Measurements from ENCODE around the gene RGL1.

The RGL1 gene

DNA sequence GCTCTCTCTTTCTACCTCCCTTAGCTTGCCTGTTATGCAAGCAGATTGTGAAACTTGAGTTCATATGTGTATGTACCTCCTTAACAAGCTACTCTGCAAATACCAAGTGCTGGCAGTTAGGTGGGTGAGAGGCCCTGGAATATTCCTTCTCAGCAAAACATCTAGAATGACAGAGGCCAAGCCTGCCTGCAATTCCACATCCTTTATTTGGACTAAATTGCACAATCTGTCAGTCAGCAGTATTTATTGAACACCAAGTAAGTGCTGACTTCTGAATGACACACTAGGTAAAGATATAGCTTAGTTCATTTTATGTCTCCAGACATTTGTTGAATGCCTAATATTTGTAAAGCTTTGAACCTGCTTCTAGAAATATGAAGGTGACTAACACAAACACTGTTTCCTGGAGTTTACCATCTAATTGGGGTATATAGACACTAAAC is 87.5 kb downstream of the RGL1 start:
- H3F3A ChIP-seq (ENCODE audit: insufficient read depth, low read length): peaks cover 12% of the 10 kb centered on the region; the same call in 1 of the 2 replicates
- no peak for DNase-seq
- H3K4me3 ChIP-seq (ENCODE audit: low read length): no peak overlapping the region
- H3K4me2 ChIP-seq (ENCODE audit: low read depth, low read length): no peak overlapping the region
- H3K27me3 ChIP-seq (replicated peaks; ENCODE audit: insufficient read depth, low read length): no peaks in the 10 kb centered on the region
- TF ChIP-seq, protein P1, sequence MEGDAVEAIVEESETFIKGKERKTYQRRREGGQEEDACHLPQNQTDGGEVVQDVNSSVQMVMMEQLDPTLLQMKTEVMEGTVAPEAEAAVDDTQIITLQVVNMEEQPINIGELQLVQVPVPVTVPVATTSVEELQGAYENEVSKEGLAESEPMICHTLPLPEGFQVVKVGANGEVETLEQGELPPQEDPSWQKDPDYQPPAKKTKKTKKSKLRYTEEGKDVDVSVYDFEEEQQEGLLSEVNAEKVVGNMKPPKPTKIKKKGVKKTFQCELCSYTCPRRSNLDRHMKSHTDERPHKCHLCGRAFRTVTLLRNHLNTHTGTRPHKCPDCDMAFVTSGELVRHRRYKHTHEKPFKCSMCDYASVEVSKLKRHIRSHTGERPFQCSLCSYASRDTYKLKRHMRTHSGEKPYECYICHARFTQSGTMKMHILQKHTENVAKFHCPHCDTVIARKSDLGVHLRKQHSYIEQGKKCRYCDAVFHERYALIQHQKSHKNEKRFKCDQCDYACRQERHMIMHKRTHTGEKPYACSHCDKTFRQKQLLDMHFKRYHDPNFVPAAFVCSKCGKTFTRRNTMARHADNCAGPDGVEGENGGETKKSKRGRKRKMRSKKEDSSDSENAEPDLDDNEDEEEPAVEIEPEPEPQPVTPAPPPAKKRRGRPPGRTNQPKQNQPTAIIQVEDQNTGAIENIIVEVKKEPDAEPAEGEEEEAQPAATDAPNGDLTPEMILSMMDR (IDR thresholded peaks at IDR 0.05; ENCODE audit: low read length): no peak
- TF ChIP-seq EZH2phosphoT487 (IDR thresholded peaks at IDR 0.05; ENCODE audit: low read length): no peak
- no peak for TF ChIP-seq EZH2 (optimal IDR thresholded peaks at IDR 0.05; ENCODE audit: low read depth, low read length)
- no peaks in the 10 kb centered on the region for H3K9me2 ChIP-seq (replicated peaks; ENCODE audit: insufficient read depth, low read length)
- H3K9me3 ChIP-seq (replicated peaks; ENCODE audit: insufficient read depth, low read length): no peaks in the 10 kb centered on the region
- H3K36me3 ChIP-seq (replicated peaks; ENCODE audit: insufficient read depth, low read length): no peaks in the 10 kb centered on the region
- H4K20me1 ChIP-seq (ENCODE audit: insufficient read depth, low read length): no peaks in the 10 kb centered on the region
- H2AFZ ChIP-seq (ENCODE audit: low read length): no peak overlapping the region
- peaks cover 67% of the 10 kb centered on the region for H3K4me1 ChIP-seq (ENCODE audit: low read length)
- H3K27ac ChIP-seq (ENCODE audit: low read length): no peak overlapping the region
- no peak overlapping the region for H3K9ac ChIP-seq (ENCODE audit: low read length)
- H3K79me2 ChIP-seq (ENCODE audit: low read length): no peaks in the 10 kb centered on the region

- 0 out of 2 replicates have a peak, but pooled peaks cover 6% of the 10 kb centered on the region for H3F3A ChIP-seq (ENCODE audit: insufficient read depth, low read length)
- H4K20me1 ChIP-seq (ENCODE audit: insufficient read depth, low read length): no peaks in the 10 kb centered on the region
- no peaks in the 10 kb centered on the region for H3K9me2 ChIP-seq (replicated peaks; ENCODE audit: insufficient read depth, low read length)
- H3K4me1 ChIP-seq (ENCODE audit: low read length): peaks cover 63% of the 10 kb centered on the region
- H3K27me3 ChIP-seq (replicated peaks; ENCODE audit: insufficient read depth, low read length): no peaks in the 10 kb centered on the region
- H3K36me3 ChIP-seq (replicated peaks; ENCODE audit: insufficient read depth, low read length): no peaks in the 10 kb centered on the region
- no peaks in the 10 kb centered on the region for H3K9me3 ChIP-seq (replicated peaks; ENCODE audit: insufficient read depth, low read length)
- DNase-seq: no peak
- H3K4me2 ChIP-seq (ENCODE audit: low read depth, low read length): no peak overlapping the region
- H3K79me2 ChIP-seq (ENCODE audit: low read length): no peaks in the 10 kb centered on the region
- no peak overlapping the region for H3K27ac ChIP-seq (ENCODE audit: low read length)
- TF ChIP-seq, protein P1 (IDR thresholded peaks at IDR 0.05; ENCODE audit: low read length): no peak
- no peak for TF ChIP-seq EZH2 (optimal IDR thresholded peaks at IDR 0.05; ENCODE audit: low read depth, low read length)
- TF ChIP-seq EZH2phosphoT487 (IDR thresholded peaks at IDR 0.05; ENCODE audit: low read length): no peak
- no peak overlapping the region for H2AFZ ChIP-seq (ENCODE audit: low read length)
- no peak overlapping the region for H3K4me3 ChIP-seq (ENCODE audit: low read length)
- no peak overlapping the region for H3K9ac ChIP-seq (ENCODE audit: low read length)
Measured at GRCh38 chr1:183893561-183894289, 88.8 kb downstream of the RGL1 start.

GRCh38 chr1:183894290-183894565 is 89.3 kb downstream of the RGL1 start:
- no peak overlapping the region for H3K4me3 ChIP-seq (ENCODE audit: low read length)

More at GRCh38 chr1:183894290-183894565, 89.3 kb downstream of the RGL1 start:
- Histone ChIP-seq H3K9me2 (replicated peaks; ENCODE audit: insufficient read depth, low read length) (no peaks in the 10 kb centered on the region), H3K4me1 (ENCODE audit: low read length) (peaks cover 58% of the 10 kb centered on the region), H2AFZ (ENCODE audit: low read length) (no peak overlapping the region), H3K9me3 (replicated peaks; ENCODE audit: insufficient read depth, low read length) (no peaks in the 10 kb centered on the region), H3K9ac (ENCODE audit: low read length) (no peak overlapping the region), H3K36me3 (replicated peaks; ENCODE audit: insufficient read depth, low read length) (no peaks in the 10 kb centered on the region), H3K27ac (ENCODE audit: low read length) (no peak overlapping the region), H3K4me2 (ENCODE audit: low read depth, low read length) (no peak overlapping the region), H3K79me2 (ENCODE audit: low read length) (no peaks in the 10 kb centered on the region), H3K27me3 (replicated peaks; ENCODE audit: insufficient read depth, low read length) (no peaks in the 10 kb centered on the region), H3F3A (ENCODE audit: insufficient read depth, low read length) (0 out of 2 replicates have a peak, but pooled peaks cover 6% of the 10 kb centered on the region), H4K20me1 (ENCODE audit: insufficient read depth, low read length) (no peaks in the 10 kb centered on the region)
- no peak for DNase-seq
- TF ChIP-seq, protein P1 (IDR thresholded peaks at IDR 0.05; ENCODE audit: low read length): no peak
- TF ChIP-seq EZH2 (optimal IDR thresholded peaks at IDR 0.05; ENCODE audit: low read depth, low read length) (no peak), EZH2phosphoT487 (IDR thresholded peaks at IDR 0.05; ENCODE audit: low read length) (no peak)

All from MM.1S (cell line).